HG03103 (cell line): ENCODE results near the gene HTT.

Source experiments
- ATAC-seq: cut with Tn5 transposase; IDR thresholded peaks from one replicate; pipeline ENCODE4 v1.9.1; 2021; ENCODE audit warnings: low read depth; ENCODE audit not compliant: unreplicated experiment

Gene HTT

DNA sequence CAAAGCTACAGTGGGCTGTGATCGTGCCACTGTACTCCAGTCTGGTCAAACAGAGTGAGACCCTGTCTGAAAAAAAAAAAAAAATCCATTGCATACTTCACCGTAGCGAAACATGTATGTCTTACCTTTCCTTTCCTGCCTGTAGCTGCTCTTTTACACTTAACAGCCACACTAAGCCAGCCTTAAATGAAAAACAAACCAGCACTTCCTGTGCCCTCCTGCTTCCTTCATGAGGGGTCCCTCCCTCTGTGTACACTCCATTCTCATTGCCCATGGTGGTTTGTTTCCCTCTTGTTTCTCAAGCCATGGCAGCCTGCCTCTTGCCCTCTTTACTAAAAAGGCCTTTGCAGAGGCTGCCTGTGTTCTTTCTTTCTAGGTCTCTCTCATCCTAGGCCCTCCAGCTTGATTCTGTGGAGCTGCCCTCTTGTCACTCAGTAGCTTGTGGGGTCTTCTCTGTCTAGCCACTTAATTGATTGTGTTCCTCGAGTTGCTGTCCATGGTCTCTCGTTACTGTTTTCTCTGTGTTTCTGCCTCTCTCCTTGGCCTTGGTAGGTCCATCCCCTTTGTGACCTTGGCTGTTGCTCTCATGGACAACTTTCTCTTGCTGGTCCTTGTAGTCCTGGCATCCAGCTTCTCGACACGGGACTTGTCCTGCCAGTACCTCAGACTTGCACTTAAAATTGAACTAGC lies 122.3 kb downstream of the HTT start:
- no peak for ATAC-seq

DNA sequence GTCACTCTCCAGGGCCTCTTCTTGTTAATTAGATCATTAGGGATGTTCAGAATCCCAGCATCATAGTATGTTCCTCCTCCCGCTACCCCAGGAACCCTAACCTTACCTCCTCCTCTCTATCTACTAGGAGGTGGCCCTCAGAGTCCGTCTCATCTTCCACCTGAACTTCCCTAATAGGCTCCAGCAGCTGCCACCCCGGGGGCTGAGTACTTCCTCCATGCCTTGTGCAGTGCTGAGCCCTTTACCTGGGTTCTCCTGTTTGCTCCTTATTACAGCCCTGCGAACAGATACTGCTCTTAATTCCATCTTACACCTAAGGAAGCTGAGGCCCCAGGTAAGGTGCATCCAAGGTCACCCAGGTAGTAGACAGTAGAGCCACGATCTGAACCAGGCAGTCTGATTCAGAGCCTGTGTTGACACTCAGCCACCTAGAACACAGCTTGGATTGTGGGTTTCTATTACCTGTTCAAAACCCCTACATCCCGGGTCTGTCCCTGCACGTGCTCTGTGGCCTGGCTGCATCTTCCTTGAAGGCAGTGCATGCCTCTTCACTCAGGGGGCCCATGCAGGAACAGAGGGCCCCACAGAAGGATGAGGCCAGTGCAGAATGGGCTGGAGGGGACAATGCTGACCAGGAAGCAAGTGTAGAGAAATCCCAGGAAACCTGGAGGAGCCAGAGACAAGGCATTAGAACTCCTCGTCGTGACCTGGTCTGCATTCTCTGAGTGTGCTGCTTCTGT lies 123.1 kb downstream of the HTT start:
- no peak for ATAC-seq

DNA sequence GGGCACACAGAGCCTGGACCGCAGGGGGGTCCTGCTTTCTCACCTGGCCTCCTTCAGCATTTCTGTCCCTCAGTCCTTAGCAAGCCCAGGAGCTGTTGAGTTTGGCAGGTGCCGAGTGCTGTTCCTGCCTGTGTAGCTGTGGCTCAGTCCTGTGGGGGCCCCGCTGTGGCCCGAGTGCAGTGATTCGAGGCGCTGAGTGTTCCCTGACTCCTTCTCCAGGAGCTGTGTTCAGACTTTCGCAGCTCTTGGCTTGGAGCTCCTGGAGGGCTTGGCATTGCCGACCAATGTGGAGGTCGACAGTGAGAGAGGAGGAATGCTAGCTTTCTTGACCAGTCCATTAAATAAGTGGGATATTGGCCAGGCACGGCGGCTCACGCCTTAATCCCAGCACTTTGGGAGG lies 124.4 kb downstream of the HTT start:
- no peak for ATAC-seq

DNA sequence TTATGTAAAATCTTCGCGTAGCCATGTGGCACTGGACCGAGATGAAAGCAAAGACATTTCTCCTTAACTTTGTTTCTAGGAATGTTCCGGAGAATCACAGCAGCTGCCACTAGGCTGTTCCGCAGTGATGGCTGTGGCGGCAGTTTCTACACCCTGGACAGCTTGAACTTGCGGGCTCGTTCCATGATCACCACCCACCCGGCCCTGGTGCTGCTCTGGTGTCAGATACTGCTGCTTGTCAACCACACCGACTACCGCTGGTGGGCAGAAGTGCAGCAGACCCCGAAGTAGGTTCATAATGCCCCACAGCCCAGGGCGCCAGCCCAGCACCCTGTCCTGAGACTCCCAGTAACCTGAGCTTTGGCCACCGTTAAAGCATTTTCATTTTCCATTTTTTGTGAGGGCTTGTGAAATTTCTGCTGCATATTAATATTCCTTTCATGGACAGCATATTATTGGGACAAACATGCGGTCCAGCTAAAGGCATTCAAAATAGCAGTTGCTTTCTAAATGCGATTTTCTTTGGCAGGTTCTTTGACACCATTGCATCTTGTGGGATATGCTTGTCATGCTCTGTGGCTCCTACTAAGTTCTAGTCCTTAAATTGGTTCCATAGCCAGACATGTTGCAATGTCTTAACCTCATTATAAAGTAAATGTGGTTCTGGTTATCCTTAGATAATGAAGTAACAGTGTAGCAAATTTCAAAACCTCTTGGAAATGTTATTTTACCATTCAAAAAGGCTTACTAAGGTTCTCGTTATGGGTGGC lies 125.4 kb downstream of the HTT start:
- no peak for ATAC-seq

DNA sequence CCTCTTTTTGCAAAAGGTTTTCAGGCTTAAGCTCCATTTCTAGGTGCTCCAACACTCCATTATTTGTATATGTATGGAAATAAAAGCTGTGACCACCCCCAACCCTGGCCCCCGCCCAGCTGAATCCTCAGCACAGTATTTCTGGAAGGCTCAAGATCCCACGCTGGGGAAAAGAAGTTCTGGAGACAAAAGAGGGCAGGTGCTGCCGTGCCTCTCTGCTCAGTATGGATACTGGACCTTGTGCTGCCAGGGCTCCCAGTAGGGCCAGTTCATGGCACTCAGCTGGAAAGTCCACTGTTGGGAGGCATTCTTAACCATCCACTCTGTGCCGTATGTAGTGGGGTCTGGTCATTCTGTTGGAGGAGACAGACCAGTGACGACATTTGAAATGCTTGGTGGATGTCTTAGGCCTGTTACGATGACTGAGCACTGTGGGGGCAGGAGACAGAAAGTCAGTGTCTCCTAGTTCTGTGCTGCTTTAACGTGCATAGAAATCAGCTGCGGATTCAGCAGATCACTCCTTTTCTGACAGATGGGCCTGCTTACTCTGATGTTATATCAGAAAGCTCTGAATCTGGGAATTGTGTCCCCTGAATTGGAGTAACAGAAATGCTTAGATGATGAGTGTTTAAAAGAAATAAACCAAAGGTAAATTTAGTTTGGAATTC lies 126.1 kb downstream of the HTT start:
- no peak for ATAC-seq

DNA sequence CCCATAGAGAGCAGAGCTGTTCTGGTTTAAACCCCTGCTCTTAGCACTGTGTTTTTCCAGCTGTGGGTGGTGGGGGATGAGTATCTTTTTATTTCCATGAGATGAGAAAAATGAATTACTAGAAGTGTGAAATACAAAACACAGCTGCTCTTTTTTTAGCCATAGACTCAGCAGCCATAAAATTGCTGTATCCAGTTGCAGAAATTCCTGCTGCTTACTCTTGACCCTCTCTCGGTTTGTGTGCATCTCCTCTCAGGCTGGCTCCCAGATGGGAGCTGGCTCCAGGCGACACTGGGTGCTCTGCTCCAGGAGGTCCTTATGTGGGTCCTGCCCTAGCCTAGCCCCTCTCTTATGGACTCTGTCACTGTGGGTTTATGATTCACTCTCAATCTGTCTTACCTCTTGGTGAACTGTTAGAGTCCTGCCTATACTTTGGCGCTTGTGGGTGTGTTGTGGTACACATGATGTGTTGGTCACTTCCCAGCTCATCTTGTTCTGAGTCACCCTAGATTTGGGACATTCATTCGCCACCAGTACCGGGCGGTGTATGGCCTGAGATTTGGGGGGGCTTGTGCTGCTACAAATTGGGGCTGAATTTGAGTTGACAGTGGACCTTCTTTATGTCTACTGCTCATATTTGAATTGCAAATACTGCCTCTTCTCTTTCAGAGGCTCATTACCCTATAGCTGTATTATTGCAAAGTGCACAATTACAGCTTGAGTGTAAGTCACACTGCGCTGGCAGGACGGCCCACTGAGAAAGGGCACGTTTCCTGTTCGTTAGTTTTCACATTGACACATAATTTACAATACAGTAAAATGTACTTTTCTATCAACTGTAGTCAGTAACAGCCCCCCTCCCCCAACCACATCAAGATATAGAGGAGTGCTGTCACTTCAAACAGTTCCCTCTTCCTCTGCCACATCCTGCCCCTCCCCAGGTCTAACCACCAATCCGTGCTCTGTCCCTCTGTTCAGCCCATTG lies 127.5 kb downstream of the HTT start:
- no peak for ATAC-seq

DNA sequence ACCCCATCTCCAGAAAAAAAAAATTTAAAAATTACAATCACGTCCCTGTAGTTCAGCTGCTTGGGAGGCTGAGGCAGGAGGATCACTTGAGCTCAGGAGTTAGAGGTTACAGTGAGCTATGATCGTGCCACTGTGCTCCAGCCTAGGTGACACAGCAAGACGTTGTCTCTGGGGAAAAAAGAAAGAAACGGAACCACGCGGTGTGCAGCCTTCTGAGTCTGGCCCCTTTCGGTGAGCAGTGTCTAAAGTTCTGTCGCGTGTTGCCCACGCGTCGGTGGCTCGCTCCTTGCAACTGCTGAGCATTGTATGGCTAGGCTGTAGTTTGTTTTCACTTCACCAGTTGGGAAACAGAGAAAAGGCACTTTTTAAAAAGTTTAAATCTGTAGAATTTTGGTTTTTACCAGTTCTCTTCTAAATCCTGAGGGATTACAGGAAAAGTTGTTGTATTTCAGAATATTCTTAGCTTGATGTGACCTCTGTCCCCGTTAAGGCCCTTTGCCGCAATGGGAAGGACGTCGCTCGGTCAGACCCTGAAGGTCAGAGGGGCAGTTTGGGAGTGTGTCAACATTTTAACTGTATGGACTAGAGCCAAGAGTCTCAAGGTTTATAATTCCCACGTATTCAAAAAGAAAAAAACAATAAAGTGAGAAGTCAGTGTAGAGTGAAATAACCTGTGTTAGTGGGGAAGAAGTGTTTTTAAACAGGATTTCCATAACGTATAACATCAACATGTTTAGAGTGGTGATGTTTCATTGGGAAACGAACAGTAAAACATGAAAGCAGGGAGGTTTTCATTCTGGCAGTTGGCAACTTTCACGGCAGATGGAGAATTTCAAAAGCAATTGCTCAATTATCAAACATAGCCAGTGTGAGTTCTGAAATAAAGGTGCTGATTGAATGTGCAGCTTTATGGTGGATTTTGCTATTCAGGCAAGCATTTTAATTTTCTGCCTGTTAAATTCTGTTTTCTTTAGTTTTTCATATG lies 128.6 kb downstream of the HTT start:
- ATAC-seq, result no peak

DNA sequence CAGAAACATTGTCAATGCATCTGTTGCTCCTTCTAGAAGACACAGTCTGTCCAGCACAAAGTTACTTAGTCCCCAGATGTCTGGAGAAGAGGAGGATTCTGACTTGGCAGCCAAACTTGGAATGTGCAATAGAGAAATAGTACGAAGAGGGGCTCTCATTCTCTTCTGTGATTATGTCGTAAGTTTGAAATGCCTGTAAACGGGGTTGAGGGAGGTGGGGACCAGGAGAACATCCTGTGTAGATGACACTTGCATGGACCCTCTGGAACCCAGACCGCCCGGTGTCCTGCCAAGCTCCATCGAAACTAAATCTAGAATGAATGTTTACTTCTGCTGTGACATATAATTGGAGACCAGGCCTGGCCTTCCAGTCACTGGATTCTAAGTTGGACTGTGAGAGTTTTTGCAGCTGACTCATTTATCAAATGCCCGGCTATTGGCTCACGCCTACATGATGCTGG lies 129.5 kb downstream of the HTT start:
- ATAC-seq, result no peak

DNA sequence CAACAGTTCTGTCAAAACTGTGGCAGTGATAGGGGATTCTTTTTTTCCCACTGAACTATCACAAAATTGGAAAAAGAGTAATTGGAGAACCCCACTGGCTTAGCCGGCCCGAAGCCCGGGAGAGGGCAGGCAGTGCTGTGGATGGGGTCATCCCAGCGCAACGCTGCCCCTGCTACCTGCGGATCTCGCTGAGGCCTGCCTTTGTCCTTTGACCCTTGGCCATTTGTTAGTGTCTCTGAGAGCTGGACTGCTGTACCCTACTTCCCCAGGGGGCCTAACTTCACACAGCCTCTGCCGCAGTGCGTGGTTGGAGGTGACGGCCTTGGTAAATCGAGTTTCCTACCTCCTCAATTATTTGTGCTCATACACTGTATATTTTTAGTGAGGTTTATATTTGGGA lies 131.5 kb downstream of the HTT start:
- ATAC-seq, result no peak

DNA sequence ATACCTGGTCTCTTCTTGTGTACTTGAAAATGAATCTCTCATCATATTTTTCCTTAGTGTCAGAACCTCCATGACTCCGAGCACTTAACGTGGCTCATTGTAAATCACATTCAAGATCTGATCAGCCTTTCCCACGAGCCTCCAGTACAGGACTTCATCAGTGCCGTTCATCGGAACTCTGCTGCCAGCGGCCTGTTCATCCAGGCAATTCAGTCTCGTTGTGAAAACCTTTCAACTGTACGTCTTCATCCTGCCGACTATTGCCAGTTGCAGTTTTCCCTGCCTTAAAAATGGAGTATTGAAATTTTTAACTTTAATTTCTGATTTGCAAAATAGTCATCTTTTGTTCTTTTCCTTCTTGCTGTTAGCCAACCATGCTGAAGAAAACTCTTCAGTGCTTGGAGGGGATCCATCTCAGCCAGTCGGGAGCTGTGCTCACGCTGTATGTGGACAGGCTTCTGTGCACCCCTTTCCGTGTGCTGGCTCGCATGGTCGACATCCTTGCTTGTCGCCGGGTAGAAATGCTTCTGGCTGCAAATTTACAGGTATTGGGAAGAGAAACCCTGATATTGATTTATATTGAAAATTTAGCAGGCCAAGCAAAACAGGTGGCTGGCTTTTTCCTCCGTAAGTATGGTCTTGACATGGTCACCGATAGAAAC lies 132.1 kb downstream of the HTT start:
- ATAC-seq, result no peak

DNA sequence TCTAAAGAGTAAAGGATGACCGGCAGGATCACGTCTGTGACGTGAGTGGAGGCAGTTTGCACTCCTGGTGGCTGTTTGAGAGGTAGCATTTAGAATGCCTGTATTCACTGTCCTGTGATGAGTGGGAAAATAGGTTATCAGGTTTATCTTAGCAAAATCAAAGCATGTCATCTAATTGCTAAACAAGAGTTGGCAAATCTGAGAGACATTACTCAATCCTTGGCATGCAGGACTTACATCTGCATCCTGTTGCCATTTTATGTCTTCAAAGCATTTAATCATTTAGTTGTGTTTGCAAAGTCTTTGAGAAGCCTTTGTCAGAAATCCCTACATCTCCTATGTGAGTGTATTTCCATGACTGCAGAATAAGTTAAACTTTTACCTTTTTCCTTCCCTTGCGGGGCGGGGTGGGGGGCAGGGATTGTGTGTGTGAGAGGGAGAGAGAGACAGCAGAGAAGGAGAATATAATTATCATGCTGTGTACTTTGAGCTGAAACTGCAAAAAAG lies 133.1 kb downstream of the HTT start:
- ATAC-seq, result no peak

DNA sequence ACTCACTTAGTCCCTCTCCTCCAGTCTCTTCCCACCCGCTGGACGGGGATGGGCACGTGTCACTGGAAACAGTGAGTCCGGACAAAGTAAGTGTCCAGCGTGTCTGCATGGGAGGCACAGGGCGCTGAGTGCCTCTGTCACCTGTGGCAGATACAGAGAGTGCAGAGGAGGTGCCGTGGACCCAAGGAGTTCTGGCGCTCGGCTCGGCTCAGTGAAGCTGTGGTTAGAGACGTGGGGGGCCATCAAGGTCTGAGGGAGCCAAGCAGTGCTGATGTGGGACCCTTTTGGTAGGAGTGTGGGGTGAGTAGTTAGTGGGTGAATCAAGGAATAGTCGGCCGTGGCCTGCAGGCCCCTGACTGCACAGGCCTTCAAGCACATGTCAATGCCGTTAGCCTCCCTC lies 134.3 kb downstream of the HTT start:
- ATAC-seq, result no peak

DNA sequence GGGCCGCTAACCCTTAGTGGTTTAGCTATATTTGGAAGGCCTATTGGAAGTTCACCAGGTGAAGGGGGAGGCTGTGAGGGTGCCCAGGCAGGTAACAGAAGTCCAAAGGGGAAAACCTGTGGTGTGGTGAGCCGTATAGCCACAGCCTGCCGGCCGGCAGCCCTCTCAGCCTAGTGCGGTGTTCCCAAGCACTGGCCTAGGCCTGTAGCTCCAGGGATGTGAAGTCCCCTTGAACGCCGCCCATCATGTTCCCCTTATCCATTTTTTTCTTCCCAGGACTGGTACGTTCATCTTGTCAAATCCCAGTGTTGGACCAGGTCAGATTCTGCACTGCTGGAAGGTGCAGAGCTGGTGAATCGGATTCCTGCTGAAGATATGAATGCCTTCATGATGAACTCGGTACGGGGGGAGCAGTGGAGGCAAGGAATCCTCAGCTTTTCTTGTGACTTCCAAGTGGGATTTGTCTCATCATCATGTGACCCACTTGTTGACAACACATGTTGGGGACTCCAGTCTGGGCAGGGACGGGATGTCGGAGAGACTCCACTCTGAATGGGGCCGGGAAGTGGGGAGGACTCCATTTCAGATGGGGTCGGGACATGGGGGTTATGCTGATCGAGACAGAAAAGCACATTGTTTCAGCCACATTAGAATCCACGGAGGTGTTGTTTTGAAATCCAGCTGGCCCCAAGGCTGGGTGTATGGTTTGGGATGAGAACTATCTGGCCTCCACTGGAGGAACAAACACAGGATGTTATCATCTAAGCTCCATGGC lies 135.3 kb downstream of the HTT start:
- no peak for ATAC-seq

DNA sequence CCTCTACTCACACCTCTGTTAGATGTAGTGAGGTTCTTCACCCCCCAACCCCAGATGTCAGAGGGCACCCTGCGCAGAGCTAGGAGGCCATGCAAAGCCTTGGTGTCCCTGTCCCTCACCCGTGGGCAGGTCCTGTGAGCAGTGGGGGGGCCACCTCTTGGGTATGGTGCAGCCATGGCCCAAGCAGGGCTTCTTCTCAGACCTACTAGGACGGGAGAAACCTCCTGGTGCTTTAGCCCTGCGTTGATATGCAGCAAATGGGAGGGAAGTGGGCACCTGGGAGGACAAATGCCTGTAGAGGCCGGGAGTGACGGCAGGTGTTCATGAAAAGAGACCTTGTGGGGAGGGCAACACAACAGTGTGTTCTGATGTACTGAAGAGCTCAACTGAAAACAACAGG lies 136.0 kb downstream of the HTT start:
- ATAC-seq, result no peak

DNA sequence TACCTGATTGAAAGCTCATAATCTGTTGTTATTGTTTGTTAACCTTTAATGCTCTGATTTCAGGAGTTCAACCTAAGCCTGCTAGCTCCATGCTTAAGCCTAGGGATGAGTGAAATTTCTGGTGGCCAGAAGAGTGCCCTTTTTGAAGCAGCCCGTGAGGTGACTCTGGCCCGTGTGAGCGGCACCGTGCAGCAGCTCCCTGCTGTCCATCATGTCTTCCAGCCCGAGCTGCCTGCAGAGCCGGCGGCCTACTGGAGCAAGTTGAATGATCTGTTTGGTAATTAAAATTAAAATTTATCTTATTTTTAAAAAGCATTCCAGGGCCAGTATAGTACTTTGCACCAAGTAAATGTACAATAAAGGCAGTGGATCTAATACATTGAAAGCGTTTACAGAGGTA lies 137.4 kb downstream of the HTT start:
- no peak for ATAC-seq

DNA sequence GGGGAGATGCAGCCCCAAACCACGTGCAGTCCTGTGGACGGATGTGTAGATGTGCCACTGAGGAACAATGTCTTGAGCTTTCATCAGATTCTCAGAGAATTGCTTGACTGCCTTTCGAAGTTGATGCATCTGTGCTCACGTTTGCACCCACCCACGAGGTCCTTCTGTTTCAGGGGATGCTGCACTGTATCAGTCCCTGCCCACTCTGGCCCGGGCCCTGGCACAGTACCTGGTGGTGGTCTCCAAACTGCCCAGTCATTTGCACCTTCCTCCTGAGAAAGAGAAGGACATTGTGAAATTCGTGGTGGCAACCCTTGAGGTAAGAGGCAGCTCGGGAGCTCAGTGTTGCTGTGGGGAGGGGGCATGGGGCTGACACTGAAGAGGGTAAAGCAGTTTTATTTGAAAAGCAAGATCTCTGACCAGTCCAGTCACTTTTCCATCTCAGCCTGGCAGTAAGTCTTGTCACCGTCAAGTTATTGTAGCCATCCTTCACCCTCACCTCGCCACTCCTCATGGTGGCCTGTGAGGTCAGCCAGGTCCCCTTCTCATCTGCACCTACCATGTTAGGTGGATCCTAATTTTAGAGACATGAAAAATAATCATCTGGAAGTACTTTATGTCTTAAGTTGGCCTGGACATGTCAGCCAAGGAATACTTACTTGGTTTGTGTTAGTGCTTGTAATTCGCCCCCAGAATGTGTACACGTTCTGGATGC lies 138.1 kb downstream of the HTT start:
- ATAC-seq, result no peak

DNA sequence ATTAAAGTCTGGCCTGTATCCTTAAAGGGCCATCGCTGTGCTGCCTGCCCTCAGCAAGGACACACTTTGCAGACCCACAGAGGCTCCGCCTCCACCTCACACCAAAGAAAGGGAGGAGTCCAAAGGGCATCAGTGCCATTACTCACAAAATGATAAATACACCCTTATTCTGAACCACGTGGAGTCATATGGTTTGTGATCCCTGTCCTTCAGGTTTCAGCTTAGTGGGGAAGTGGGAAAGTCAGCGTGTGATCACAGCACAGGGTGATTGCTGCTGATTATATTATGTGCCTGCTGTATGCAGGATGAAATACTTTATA lies 138.6 kb downstream of the HTT start:
- no peak for ATAC-seq
